Natural killer cell (primary cell): ENCODE measurements around the gene DPH3. TPM values are rescaled to one million over a fixed set of nuclear protein-coding genes. Genes with fewer than 3 reads are reported as not detected.
A peak's percentile ranks its signal among the peaks of the same experiment; 100 is the strongest.

Source experiments
- ATAC-seq, 3 donors: fragments of 150-1000 bp in 2 of 3; fragments of 200-7000 bp in 1 of 3; cut with Tn5 transposase; 1 replicate in 1 of 3; 2 replicates in 2 of 3; pipeline ENCODE4 v1.10.0; 2021; ENCODE audit warnings: mild to moderate bottlenecking in 2 of 3, moderate library complexity in 2 of 3
- DNase-seq, 2 donors: peaks; one replicate each; pipeline versions ENCODE4 v3.0.0 to v3.0.0-alpha.2; 2013 to 2021; ENCODE audit warnings: mixed read lengths in 1 of 2
- H3K27ac ChIP-seq: one replicate; pipeline ENCODE4 v1.5.1; 2013; ENCODE audit warnings: mild to moderate bottlenecking, low read length
- H3K27me3 ChIP-seq: one replicate; pipeline ENCODE4 v1.6.1; 2013; ENCODE audit warnings: low read length; ENCODE audit not compliant: control insufficient read depth, insufficient read depth
- H3K36me3 ChIP-seq: one replicate; pipeline ENCODE4 v1.6.1; 2013; ENCODE audit warnings: low read length; ENCODE audit not compliant: control insufficient read depth, insufficient read depth
- H3K4me1 ChIP-seq: one replicate; pipeline ENCODE4 v1.6.1; 2013; ENCODE audit warnings: low read length; ENCODE audit not compliant: control insufficient read depth, insufficient read depth
- H3K4me3 ChIP-seq: one replicate; pipeline ENCODE4 v1.5.1; 2013; ENCODE audit warnings: low read length
- H3K9me3 ChIP-seq: one replicate; pipeline ENCODE4 v1.6.1; 2013; ENCODE audit warnings: low read length; ENCODE audit not compliant: control insufficient read depth, insufficient read depth
- H3K27ac Mint-ChIP-seq, 2 donors: one replicate each; pipeline ENCODE4 v1.8.0; 2022; ENCODE audit warnings: mild to moderate bottlenecking in 2 of 2, mixed read lengths in 2 of 2, moderate library complexity in 1 of 2
- H3K27me3 Mint-ChIP-seq, 2 donors: one replicate each; pipeline ENCODE4 v1.8.0; 2022; ENCODE audit warnings: low read depth in 2 of 2, mixed read lengths in 2 of 2
- H3K36me3 Mint-ChIP-seq: one replicate; pipeline ENCODE4 v1.8.0; 2022; ENCODE audit warnings: mixed read lengths
- H3K4me1 Mint-ChIP-seq, 2 donors: one replicate each; pipeline ENCODE4 v1.8.0; 2022; ENCODE audit warnings: mixed read lengths in 2 of 2
- H3K4me3 Mint-ChIP-seq: one replicate; pipeline ENCODE4 v1.8.0; 2022; ENCODE audit warnings: mild to moderate bottlenecking, moderate library complexity, mixed read lengths
- H3K9me3 Mint-ChIP-seq, 2 donors: one replicate each; pipeline ENCODE4 v1.8.0; 2022; ENCODE audit warnings: mixed read lengths in 2 of 2
- CTCF ChIP-seq: fragments of 200-600 bp; IDR thresholded peaks from one replicate; pipeline ENCODE4 v1.8.0; 2022; ENCODE audit warnings: antibody characterized with exemption
- WGBS: methylation state at CpG from one replicate; pipeline ENCODE4 v1.1.7; 2013; ENCODE audit warnings: missing lambda C conversion rate; ENCODE audit not compliant: insufficient coverage; 5-methylcytosine and 5-hydroxymethylcytosine counted together
- intact Hi-C: fragments of 100-400 bp; cut with micrococcal nuclease; formaldehyde crosslinking; loops from one replicate; pipeline ENCODE4 v1.14.2; 2022
- total RNA-seq, 4 donors: library from RNA; stranded (reverse); fragments of 120-200 nt in 1 of 4; gene quantifications; one replicate each; pipeline versions ENCODE4 v1.2.3 to v1.2.4, GENCODE V29; 2013 to 2022

Gene DPH3
- total RNA-seq, 3 donors from 2014 or later (not counting 1 experiment from before 2014, with no cell fraction given), result 20.4 to 27.3 (median 22.8) TPM

GRCh38 chr3:16300307-16300706 is 35.6 kb upstream of the DPH3 start:
- WGBS, result 0% methylated on average over 1 of the region's 2 CpGs
- H3K4me1 ChIP-seq, result peaks cover 46% of the 10 kb centered on the region
- peak overlapping the region; percentile 96 for H3K4me3 Mint-ChIP-seq

GRCh38 chr3:16299746-16300145 is 35.0 kb upstream of the DPH3 start:
- Mint-ChIP-seq H3K36me3 (peaks cover 28% of the 10 kb centered on the region), H3K9me3 (no peaks in the 10 kb centered on the region), H3K4me1 (peaks cover 65 to 85% of the 10 kb centered on the region in 2 donors), H3K27ac (peak overlapping the region; percentile 95 to 98), H3K27me3 (no peaks in the 10 kb centered on the region), H3K4me3 (peak overlapping the region; percentile 96)
- Histone ChIP-seq H3K27ac (peak overlapping the region; percentile 83), H3K27me3 (no peaks in the 10 kb centered on the region), H3K9me3 (no peaks in the 10 kb centered on the region), H3K36me3 (peaks cover 44% of the 10 kb centered on the region), H3K4me1 (peaks cover 40% of the 10 kb centered on the region), H3K4me3 (no peak overlapping the region)
- ATAC-seq (no peak), DNase-seq (peak in 1 of 2 donors; percentile 32)
- no peak for TF ChIP-seq CTCF
- intact Hi-C loops, result loop anchor here (2.0 to 10.0 kb wide), 6 partner anchors 13 to 855 kb away; no protein-coding TSS in a partner anchor
- 21% methylated on average over 1 of the region's 3 CpGs for WGBS

More at GRCh38 chr3:16300307-16300706, 35.6 kb upstream of the DPH3 start:
- intact Hi-C loops, result loop anchor here (2.0 to 10.0 kb wide), 6 partner anchors 14 to 854 kb away; no protein-coding TSS in a partner anchor
- Mint-ChIP-seq H3K27ac (peak overlapping the region; percentile 95 to 98), H3K27me3 (no peaks in the 10 kb centered on the region), H3K9me3 (no peaks in the 10 kb centered on the region), H3K4me1 (peaks cover 70 to 86% of the 10 kb centered on the region in 2 donors), H3K36me3 (peaks cover 28% of the 10 kb centered on the region)
- no peaks in the 10 kb centered on the region for H3K9me3 ChIP-seq
- H3K27ac ChIP-seq, result peak overlapping the region; percentile 83
- H3K27me3 ChIP-seq, result no peaks in the 10 kb centered on the region
- DNase-seq (peak in 1 of 2 donors; percentile 60), ATAC-seq (peak; percentile 45 to 52 (median 51))
- H3K4me3 ChIP-seq, result no peak overlapping the region
- H3K36me3 ChIP-seq, result peaks cover 48% of the 10 kb centered on the region
- TF ChIP-seq CTCF, result no peak

- DNase-seq, result no peak
- no peak for ATAC-seq
- no peak overlapping the region for H3K27ac ChIP-seq
- no peaks in the 10 kb centered on the region for H3K9me3 Mint-ChIP-seq
- peak overlapping the region; percentile 95 to 98 for H3K27ac Mint-ChIP-seq
- no peaks in the 10 kb centered on the region for H3K27me3 Mint-ChIP-seq
- no peaks in the 10 kb centered on the region for H3K27me3 ChIP-seq
- TF ChIP-seq CTCF, result no peak
- H3K36me3 ChIP-seq, result peaks cover 35% of the 10 kb centered on the region
- H3K4me3 ChIP-seq, result no peak overlapping the region
- peaks cover 24% of the 10 kb centered on the region for H3K36me3 Mint-ChIP-seq
- peaks cover 58 to 84% of the 10 kb centered on the region in 2 donors for H3K4me1 Mint-ChIP-seq
- H3K4me3 Mint-ChIP-seq, result no peak overlapping the region
- intact Hi-C loops, result no loop called here
- 96% methylated on average over 6 of the region's 6 CpGs for WGBS
- no peaks in the 10 kb centered on the region for H3K9me3 ChIP-seq
- peaks cover 37% of the 10 kb centered on the region for H3K4me1 ChIP-seq
Observed at GRCh38 chr3:16298891-16299290, 34.1 kb upstream of the DPH3 start.
